Stimulated activated CD4-positive, alpha-beta T cell treated with anti-CD3 and anti-CD28 coated beads, Interleukin-15, amount 100 ng/mL, for 48 hours (primary cell): ENCODE results near the gene LRSAM1.
"Not testable (repeated sequence)": the region's sequence is repeated elsewhere in the genome, so short reads cannot be mapped to it uniquely, and the experiment has no call there.

Source experiments
- DNase-seq, 2 donors: peaks; one replicate each; pipeline ENCODE4 v3.0.0-alpha.2; 2020; ENCODE audit warnings: low read depth in 2 of 2

The LRSAM1 gene

DNA sequence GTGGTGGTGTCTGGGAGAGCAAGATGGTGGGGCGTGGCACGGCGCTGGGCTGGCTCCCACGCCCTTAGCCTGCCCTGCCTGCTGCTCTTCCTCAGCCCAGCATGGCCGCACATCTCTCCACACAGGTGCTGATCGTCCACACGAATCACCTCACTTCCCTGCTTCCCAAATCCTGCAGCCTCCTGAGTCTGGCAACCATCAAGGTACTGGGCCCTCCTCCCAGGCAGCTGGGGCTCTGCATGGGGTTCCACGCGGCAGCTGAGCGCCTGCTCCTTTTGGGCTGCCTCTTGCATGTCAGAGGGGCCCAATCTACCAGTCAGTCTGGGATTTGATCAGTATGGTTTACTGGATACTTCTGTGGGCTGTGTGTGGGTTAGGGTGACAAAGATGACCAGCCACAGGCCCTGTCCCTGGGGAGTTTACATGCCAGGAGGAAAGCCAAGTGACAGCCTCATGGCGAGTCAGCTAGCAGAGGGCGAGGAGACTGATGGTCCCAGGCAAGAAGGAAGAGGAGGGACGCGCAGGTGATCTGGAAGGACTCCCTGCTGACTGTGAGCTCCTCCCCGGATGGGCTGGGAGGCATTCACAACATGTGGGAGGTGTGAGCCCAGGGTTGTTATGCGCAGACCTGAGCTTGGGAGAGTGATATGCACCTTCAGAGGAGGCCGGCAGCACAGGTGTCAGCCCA is 6.0 kb downstream of the LRSAM1 start:
- no peak for DNase-seq

DNA sequence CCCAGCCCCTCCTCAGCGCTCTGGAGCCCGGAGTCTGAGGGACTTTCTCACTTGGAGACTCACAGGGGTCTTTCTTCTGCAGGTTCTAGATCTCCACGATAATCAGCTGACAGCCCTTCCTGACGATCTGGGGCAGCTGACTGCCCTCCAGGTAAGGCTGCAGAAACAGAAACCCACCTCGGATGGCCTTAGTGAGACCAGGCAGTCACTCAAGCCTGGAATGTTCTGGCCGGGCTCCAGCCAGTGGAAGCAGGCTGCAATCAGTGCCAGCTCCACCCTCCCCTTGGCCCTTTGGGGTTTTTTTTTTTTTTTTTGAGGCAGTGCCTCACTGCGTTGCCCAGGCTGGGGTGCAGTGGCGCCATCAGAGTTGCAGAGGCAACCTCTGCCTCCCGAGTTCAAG is 7.6 kb downstream of the LRSAM1 start:
- no peak for DNase-seq

DNA sequence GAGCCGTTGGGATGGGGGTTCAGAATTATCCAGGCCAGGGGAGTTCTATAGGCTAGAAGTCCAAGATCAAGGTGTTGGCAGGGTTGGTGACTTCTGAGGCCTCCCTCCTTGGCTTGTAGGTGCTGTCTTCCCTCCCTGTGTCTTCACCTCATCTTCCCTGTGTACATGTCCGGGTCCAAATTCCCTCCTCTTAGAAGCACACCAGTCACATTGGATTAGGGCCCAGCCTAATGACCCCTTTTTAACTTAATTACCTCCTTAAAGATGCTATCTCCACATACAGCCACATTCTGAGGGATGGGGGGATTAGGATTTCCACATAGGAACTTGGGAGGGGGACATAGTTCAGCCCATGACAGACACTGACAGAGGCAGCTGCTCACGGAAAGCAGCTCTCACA is 12.1 kb downstream of the LRSAM1 start:
- DNase-seq = no peak

DNA sequence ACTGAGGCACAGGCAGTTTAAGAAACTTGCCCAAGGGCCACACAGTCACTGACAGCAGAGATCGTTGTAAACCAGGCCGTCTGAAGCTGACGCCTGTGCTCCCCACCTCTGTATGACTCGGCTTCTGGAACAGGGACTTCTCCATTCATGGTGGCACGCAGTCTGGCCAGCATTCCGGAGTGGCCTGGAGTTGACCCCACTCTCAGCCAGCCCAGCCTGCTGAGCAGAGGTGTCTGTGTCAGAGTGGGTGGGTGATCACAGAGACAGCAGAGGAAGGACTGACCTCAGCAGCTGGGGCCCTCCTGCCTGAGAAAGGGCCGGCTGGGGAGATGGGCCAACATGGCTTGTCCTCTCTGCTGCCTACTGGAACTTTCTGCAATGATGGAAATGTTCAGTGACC is 12.6 kb downstream of the LRSAM1 start:
- DNase-seq = no peak

DNA sequence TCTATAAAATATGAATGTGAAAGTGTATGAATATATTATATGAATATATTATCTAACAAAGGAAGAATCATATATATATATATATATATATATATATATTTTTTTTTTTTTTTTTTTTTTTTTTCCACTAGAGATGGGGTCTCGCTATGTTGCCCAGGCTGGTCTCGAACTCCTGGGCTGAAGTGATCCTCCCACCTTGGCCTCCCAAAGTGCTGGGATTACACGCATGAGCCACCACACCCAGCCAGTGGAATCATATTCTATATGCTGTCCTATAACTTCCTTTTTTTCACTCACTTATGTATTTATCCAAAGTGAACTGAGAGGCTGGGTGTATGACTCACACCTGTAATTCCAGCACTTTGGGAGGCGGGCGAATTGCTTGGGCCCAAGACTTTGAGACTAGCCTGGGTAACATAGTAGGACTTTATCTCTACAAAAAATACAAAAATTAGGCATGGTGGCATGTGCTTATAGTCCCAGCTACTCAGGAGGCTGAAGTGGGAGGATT is 15.2 kb downstream of the LRSAM1 start:
- DNase-seq = not testable (repeated sequence)

DNA sequence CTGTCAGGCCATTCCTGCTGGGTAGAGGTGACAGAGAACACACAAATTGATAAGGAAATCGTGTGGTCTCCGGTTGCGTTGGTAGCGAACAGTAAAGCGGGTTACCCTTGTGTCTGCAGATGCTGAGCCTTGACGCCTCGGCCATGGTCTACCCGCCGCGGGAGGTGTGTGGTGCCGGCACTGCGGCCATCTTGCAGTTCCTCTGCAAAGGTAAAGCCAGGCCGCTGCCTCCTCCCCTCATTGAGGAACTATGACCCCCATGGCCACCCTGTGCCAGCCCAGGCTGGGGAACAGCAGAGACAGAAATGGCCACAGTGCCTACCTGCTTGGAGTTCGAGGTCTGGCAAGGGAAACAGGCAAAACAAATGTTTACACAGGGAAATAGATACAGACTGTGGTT is 16.3 kb downstream of the LRSAM1 start:
- no peak for DNase-seq

DNA sequence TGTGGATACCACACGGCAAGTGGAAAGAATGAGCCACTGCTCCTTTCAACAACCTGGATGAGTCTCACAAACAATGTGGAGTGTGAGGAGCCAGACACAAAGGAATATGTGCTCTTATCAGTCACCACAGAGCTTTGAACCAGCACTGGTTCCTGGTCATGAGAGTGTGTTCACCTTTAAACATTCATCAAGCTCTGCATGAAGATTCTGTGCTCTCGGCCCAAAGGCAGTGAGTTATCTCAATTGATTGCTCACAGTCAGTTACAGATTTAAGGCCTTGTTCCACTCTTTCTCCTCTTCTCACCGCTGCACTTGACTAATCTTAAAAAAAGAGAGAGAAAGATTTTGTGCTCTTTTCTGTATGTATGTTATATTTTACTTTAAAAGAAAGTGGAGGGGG is 19.4 kb downstream of the LRSAM1 start:
- no peak for DNase-seq

DNA sequence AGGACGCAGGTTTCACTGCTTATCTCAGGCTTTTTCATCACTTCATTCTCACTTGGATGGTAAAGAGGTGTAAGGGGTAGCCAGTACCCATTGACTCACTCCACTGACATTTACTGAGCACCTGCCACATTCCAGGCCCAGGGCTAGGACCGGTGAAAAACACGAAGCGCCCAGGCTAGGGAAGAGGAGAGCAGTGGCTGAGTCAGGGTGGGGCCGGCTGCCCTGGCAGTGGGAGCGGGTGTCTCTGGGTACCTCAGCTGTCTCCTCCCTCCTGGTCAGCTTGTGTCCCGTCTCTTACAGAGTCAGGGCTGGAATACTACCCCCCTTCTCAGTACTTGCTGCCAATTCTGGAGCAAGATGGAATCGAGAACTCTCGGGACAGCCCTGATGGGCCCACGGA is 22.2 kb downstream of the LRSAM1 start:
- DNase-seq = no peak

DNA sequence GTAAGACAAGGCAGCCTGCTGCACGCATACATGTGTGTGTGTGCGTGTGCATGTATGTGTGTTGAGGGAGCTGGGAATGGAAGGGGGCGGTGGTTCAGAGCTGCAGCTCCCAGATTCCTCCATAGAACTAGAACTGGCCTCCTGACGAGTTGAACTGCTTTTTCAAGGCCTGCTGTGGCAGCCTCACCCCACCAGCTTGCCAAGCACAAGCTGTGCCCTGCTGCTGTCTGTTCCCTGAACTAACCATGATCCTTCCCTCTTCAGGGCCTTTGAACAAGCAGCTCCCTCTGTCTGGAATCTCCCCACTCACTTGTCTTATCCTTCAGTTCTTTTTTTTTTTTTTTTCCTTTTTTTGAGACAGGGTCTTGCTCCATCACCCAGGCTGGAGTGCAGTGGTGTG is 22.6 kb downstream of the LRSAM1 start:
- DNase-seq = no peak

DNA sequence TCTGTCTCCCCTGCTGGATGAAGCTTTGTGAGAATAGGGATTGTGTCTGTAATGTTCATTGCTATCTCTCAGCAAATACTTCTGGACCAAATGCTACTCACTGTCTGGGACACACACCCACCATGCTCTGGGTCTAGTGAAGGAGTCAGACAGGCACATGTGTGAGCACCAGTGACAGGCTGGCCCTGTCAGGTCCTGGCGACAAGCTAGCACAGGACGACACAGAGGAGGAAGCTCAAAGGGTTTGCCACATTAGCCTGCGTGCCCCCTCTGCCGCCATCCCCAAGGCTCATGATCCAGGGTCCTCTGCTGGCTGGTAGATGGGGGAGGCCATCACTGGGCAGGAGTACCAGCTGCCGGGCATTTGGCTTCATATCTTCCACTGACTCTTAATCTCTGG is 23.3 kb downstream of the LRSAM1 start:
- DNase-seq = no peak

DNA sequence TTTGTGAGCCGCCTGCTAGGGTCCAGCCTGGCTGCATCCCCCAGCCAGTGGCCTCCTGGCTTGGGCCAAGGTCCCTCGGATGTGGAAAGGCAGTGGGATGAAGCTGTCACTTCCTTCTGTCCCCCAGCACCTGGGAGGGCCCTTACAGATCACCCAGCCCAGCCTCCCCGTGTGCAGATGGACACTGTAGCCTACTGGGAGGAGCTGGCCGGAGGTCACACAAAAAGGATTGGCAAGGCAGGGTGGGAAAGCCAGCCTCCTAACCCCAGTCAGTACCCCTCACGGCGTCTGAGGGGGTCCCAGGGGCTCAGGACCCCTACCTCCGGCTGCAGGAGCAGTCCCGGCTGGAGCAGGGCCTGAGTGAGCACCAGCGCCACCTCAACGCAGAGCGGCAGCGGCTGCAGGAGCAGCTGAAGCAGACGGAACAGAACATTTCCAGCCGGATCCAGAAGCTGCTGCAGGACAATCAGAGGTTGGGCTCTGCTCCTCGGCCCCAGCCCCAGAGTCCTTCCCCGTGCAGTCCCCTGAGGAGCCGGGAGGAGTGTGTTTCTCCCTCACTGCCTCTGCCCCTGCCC is 28.3 kb downstream of the LRSAM1 start:
- DNase-seq = no peak

DNA sequence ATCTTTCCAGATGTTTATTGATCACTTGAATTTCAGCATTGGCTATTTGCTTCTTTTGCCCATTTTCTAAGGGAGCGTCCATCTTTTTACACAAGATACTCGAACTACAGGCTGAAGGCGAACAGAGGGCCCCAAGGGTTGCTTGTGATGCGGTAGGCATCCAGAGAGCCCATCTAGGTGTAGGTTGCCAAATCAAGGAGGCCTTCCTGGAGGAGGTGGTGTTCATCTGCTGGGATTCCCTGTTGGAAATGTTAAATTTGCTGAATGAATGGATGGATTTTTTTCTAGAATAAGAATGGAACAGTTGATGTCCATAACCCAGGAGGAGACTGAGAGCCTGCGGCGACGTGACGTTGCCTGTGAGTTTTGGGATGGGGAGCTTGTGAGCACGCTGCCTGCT is 31.4 kb downstream of the LRSAM1 start:
- DNase-seq = no peak

DNA sequence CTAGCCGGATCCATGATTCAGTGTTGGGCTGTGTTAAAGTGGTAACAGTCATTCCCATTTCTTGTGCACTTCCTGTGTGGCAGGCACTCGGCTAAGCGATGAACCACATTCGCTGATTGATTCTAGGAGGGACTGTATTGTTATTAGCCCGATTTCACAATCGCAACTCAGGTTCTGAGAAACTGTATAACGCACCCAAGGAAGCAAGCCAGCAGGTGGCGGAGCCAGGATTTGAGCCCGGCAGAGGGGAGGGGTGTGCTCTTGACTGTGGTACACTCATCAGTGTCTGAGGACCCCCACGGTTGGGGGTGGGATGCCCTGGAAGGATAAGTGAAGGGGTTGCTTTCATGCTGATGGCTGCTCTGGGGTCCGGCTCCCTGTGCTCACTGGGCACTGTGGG is 34.7 kb downstream of the LRSAM1 start:
- no peak for DNase-seq

DNA sequence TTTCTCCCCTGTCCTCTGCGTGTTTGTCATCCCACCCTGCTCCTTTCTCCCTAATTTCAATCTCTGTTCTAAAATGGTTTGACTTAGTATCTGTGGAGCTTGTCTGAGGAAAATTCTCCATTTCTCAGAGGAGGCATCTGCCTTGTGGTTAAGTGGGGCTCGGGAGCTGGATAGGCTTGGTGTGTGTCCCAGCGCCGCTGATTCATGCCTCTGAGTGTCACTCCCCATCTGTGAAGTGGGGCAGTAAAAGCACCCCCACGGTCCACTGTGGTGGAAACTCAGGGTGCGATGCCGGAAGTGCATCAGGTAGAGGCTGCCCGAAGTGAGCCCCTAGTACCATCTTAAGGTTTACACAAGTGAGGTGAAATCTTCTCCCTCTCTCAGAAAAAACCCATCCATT is 37.6 kb downstream of the LRSAM1 start:
- DNase-seq = no peak

DNA sequence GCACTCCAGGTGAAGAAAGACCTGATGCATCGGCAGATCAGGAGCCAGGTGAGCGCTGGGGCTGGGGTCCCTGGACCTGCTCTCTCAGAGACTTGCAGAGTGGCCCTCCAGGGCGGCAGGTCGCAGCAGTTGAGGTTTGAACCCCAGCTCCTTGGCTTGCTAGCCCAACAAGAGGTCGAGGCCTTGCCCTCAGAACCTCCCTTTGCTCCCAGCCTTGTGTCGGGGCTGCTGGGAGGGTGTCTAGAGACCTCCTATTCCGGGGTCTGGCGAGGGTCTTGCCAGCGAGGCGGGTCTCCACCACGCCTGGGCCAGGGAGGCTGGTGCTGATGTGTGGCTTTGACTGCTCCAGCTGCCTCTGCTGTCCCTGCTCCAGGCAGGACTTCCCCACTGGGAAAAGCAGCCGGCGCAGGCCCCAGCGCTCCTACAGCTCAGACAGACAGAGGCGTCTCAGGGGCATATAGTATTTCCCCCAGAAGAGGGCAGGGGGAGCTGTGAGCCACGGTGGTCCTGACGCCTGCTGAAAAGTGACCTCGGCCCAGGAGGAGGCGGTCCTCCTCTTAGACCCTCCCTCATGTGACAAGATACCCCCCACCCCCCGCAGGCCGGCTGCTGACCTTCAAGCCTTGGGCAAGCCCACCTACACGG is 38.3 kb downstream of the LRSAM1 start:
- no peak for DNase-seq

DNA sequence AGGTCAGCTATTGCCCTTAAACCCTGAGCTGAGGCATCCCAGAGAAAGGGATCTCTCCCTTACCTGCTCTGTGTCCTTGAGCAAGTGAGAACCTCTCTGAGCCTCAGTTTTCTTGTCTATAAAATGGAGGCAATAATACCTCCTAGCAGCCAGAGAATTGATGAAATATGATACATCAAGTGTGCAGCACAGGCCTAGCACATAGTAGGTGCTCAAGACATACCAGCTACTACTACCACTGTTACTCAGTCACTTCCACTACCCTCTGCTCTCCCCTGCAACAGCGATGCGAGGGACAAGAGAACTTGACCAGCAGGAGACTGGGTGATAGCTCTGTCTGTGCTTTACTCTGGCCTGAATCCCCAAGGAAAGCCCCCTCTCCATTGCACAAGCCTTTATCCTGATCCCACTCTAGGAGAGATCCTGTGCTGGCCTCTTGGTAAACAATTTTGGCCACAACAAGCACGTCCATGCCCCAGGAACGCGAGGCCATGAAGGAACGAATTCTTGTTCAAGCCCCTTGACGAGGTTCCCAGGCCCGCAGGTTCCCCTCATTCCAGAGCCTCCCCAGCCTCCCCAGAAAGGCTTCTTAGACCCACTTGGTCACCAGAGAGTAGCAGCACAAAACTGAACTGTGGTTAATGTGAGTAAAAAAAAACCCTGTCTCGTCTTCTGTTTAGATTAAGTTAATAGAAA is 39.4 kb downstream of the LRSAM1 start:
- DNase-seq = no peak

DNA sequence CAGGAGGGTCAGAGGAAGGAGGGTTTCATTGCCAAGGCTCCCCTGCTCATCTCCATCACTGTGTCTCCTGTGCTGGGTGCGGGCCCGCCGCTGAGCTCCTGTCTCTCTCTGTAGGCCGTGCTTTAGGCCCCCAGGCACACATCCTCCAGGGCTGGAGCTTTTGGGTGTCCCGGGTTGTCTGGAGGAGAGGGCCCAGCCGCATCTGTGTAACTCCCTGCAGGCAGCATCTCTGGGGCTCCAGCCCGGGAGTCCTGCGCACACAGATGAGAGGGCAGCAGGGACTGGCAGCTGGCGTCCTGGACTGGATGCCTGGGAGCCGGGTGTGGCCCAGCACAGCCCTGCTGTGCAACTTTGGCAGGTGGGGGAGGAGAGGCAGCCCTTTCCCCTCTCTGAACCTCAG is 40.2 kb downstream of the LRSAM1 start:
- no peak for DNase-seq

DNA sequence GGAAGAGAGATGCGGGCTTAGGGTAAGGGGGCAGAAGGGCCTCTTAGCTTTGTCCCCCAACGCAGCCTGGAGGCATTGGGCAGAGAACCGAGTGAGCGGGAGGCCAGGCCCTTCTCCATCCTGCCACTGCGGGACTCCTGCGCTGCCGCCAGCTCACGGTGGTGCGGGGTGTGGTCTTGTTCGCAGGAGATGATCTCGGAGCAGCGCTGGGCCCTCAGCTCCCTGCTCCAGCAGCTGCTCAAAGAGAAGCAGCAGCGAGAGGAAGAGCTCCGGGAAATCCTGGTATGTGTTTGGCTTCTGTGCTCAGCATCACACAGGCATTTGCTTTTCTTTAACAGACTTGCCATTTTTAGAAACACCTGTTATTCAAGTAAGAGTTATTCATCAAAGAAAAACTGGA is 41.3 kb downstream of the LRSAM1 start:
- no peak for DNase-seq

DNA sequence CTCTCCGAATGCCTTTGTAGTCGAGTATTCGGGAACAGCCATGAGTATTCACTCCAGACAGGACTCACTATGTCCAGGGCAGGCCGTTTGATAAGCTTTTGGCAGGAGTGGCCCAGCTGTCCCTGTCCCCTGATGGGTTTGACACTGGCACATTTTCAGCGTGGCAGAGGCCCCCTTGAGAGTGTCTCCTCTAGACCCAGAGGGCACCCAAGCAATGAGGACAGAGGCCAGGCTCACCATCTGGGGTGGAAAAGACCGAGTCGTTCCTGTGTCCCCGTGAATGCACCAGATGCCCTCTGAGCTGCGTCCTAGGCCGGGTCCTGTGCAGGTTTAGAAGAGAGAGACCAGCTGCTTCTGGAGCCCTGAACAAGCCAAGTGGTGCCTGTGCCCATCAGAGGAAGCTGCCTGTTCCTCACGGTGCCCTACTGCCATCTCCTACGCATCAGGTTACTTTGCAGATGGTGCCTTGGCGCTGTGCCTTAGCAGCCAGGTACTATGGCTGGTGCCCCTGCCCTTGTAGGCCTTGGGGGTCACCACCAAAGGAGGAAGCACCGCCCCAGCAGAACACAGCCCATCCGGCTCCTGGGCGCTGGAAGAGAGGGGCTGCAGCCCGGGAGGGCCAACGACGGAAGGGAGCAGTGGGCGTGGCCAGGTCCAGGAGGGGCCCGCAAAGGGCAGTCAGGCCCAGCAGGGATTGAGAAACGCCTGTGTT is 42.4 kb downstream of the LRSAM1 start:
- DNase-seq = no peak

DNA sequence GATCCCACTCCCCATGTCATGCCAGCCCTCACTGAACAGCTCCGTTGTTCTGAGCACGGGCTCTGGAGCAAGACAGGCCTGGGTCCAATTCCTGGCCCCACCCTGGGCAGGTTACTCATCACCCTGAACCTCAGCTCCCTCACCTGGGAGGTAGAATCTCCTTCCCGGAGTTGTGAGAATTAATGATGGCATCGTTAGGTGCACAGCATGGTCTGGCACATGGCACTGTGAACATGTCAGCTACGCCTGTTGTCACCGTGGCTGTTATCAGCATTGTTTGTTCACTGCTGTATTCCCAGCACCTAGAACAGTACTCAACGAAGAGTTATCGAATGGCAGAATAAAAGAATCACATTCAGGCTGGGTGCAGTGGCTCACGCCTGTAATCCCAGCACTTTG is 43.0 kb downstream of the LRSAM1 start:
- no peak for DNase-seq

DNA sequence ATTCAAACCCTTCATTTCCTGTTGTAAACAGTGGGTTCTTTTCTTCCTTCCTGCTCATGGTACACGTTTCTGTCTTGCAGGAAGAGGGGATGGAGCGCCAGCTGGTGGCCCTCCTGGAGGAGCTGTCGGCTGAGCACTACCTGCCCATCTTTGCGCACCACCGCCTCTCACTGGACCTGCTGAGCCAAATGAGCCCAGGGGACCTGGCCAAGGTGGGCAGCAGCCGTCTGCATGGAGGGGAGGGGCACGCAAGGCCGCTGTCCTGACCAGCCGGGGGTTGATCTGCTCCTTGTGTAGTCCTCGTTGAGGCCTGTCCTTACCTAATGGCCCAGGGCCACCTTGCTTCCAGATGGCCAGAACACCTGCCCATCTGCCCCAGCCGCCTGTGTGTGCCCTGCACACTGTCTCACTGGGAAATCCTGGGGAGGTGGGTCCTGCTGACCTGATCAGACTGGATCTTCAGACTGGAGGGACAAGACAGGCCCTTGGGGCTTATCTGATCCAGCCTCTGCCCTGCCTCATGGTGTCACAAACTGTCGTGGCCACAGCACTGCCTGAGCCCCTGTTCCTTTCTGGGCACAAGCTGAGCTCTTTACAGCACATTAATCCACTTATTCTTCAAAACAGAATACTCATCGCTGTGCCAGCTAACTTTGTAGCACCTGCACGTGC is 44.7 kb downstream of the LRSAM1 start:
- DNase-seq = no peak

DNA sequence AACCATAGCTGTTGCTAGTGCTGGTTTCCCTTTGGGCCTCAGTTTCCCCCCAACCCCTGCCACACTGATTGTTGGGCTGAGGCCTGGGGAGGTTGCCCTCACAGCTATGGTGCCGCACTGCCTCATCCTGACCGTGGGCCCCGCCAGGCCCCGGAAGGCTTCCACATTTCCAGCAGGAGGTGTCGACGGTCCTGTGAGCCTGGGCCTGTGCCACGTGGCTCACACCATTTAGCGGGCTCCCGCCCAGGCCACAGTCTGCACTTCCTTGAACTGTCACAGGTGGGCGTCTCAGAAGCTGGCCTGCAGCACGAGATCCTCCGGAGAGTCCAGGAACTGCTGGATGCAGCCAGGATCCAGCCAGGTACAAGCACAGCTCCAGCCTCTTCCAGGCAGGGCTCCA is 45.7 kb downstream of the LRSAM1 start:
- DNase-seq = no peak
